Measurements from ENCODE around the gene SLC25A25. TPM values are rescaled to one million over a fixed set of nuclear protein-coding genes. Genes with fewer than 3 reads are reported as not detected.

SLC25A25 gene
- total and polyA plus RNA-seq, 4 donors: 10.5 to 32.6 (median 24.5) TPM

DNA sequence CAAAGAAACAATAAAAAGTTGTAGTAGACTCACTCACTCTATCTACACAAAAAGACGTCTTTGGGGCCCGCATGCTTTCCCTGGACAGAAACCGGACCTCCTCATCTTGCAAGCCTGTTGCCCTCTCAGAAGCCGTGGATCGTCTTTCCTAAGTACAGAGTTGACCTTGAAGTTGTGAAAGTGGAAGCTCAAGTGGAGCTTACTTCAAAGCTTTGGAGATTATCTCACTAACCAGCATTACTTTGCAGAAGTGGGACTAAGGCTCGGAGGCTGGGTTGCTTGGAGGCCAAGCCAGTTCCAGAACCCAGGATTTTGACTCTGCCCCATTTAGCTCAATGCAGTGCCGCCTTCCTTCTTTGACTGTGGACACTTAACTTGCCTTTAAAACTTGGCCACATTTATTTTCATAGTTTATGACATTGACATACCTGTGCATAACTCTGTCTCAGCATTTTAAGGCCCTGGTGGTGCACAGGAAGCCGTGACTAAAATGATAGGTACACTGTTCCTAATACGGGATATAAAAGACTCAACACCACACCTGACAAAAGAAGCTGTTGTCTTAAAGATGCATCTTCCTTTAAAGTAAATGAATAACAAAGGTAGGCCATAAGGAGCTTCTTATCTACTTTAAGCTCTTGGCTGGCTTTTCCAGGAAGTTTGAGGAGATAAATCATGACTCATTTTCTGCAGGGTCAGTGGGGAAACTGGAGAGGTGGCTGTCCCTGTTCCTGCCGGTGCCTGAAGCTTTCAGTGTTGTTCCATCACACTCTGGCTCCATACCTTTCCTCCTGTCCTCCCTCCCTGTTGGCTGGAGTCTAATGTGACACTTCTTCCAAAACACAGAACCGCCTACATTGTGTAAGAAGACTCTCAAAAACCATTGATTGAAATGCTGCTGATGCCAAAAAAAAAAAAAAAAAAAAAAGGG, 10.7 kb downstream of the SLC25A25 start:
- H3K9ac ChIP-seq (ENCODE audit: insufficient read depth in 1 of 2, low read length in 2 of 2): no peak overlapping the region
- WGBS, 2 donors: 40 to 45% methylated on average over 11 of the region's 11 CpGs
- peak; percentile 30 for ATAC-seq (ENCODE audit: insufficient read depth, low FRiP score)

DNA sequence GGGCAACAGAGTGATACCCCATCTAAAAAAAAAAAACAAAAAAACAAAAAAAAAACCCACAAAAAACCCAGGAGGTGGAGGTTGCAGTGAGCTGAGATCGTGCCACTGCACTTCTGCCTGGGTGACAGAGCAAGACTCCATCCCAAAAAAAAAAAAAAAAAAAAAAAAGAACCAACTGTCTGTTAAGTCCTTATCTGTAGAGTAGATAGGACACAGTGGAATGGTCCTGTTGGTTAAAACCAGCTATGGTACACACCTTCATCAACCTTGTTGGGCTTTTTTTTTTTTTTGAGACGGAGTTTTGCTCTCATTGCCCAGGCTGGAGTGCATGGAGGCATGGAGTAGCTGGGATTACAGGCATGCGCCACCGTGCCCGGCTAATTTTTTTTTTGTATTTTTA, 12.2 kb downstream of the SLC25A25 start:
- ATAC-seq (ENCODE audit: insufficient read depth, low FRiP score): no peak
- Histone ChIP-seq H3K36me3 (ENCODE audit: control insufficient read depth in 4 of 4, insufficient read depth in 4 of 4, low read length in 4 of 4) (peaks cover 0 to 2% (median 0%) of the 10 kb centered on the region in 4 donors), H3K9me3 (ENCODE audit: control insufficient read depth in 4 of 4, insufficient read depth in 3 of 4, low read length in 3 of 4) (no peaks in the 10 kb centered on the region), H3K27me3 (ENCODE audit: control insufficient read depth in 3 of 3, insufficient read depth in 3 of 3, low read length in 2 of 3) (no peaks in the 10 kb centered on the region), H3K4me1 (ENCODE audit: control insufficient read depth in 5 of 5, insufficient read depth in 5 of 5, low read length in 5 of 5) (peaks cover 12 to 40% (median 18%) of the 10 kb centered on the region in 5 donors), H3K9ac (ENCODE audit: insufficient read depth in 1 of 2, low read length in 2 of 2) (no peak overlapping the region), H3K27ac (ENCODE audit: low read depth in 1 of 2, low read length in 1 of 2) (no peak overlapping the region), H3K4me3 (no peak overlapping the region)
- TF ChIP-seq, protein P1, sequence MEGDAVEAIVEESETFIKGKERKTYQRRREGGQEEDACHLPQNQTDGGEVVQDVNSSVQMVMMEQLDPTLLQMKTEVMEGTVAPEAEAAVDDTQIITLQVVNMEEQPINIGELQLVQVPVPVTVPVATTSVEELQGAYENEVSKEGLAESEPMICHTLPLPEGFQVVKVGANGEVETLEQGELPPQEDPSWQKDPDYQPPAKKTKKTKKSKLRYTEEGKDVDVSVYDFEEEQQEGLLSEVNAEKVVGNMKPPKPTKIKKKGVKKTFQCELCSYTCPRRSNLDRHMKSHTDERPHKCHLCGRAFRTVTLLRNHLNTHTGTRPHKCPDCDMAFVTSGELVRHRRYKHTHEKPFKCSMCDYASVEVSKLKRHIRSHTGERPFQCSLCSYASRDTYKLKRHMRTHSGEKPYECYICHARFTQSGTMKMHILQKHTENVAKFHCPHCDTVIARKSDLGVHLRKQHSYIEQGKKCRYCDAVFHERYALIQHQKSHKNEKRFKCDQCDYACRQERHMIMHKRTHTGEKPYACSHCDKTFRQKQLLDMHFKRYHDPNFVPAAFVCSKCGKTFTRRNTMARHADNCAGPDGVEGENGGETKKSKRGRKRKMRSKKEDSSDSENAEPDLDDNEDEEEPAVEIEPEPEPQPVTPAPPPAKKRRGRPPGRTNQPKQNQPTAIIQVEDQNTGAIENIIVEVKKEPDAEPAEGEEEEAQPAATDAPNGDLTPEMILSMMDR (IDR thresholded peaks at IDR 0.05; ENCODE audit: control extremely low read depth, extremely low read depth): no peak
- no peak for DNase-seq
- 96 to 97% methylated on average over 5 of the region's 5 CpGs for WGBS, 2 donors

More for the DNA sequence above, 10.7 kb downstream of the SLC25A25 start:
- Histone ChIP-seq H3K36me3 (ENCODE audit: control insufficient read depth in 4 of 4, insufficient read depth in 4 of 4, low read length in 4 of 4) (peaks cover 0 to 2% (median 0%) of the 10 kb centered on the region in 4 donors), H3K4me3 (no peak overlapping the region), H3K4me1 (ENCODE audit: control insufficient read depth in 5 of 5, insufficient read depth in 5 of 5, low read length in 5 of 5) (peaks cover 14 to 43% (median 18%) of the 10 kb centered on the region in 5 donors), H3K9me3 (ENCODE audit: control insufficient read depth in 4 of 4, insufficient read depth in 3 of 4, low read length in 3 of 4) (no peaks in the 10 kb centered on the region), H3K27ac (ENCODE audit: low read depth in 1 of 2, low read length in 1 of 2) (peak overlapping the region in 1 of 2 donors; percentile 84), H3K27me3 (ENCODE audit: control insufficient read depth in 3 of 3, insufficient read depth in 3 of 3, low read length in 2 of 3) (no peaks in the 10 kb centered on the region)
- peak in 1 of 3 donors; percentile 69 for DNase-seq
- TF ChIP-seq, protein P1 (IDR thresholded peaks at IDR 0.05; ENCODE audit: control extremely low read depth, extremely low read depth): no peak

DNA sequence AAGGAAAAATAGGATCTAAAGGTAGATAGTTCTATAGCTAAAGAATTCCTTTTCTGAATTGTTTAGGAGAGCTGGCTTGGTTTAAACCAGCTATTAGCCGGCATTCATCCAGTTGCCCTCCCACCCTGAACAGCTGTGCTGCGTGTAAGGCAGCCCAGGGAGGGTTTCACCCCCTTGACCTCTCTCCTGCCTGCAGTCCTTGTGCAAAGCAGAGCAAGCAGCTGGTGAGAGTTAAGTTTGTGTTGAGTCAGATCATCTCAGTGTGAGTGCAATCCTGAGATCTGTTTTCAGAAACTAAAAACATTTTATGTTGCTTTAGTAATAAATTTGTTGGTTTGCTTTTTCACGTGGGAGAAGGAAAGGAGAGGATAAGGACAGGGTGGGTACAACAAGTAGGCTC, 13.0 kb downstream of the SLC25A25 start:
- H3K27me3 ChIP-seq (ENCODE audit: control insufficient read depth in 3 of 3, insufficient read depth in 3 of 3, low read length in 2 of 3): no peaks in the 10 kb centered on the region
- peaks cover 0 to 2% (median 0%) of the 10 kb centered on the region in 4 donors for H3K36me3 ChIP-seq (ENCODE audit: control insufficient read depth in 4 of 4, insufficient read depth in 4 of 4, low read length in 4 of 4)
- H3K27ac ChIP-seq (ENCODE audit: low read depth in 1 of 2, low read length in 1 of 2): peak overlapping the region in 1 of 2 donors; percentile 56
- H3K9me3 ChIP-seq (ENCODE audit: control insufficient read depth in 4 of 4, insufficient read depth in 3 of 4, low read length in 3 of 4): no peaks in the 10 kb centered on the region
- 63 to 81% methylated on average over 3 of the region's 3 CpGs for WGBS, 2 donors
- peak overlapping the region in 1 of 2 donors; percentile 38 for H3K9ac ChIP-seq (ENCODE audit: insufficient read depth in 1 of 2, low read length in 2 of 2)
- H3K4me3 ChIP-seq: no peak overlapping the region
- TF ChIP-seq, protein P1 (IDR thresholded peaks at IDR 0.05; ENCODE audit: control extremely low read depth, extremely low read depth): no peak
- DNase-seq (peak; percentile 88 to 95 (median 93)), ATAC-seq (ENCODE audit: insufficient read depth, low FRiP score) (peak; percentile 48)
- H3K4me1 ChIP-seq (ENCODE audit: control insufficient read depth in 5 of 5, insufficient read depth in 5 of 5, low read length in 5 of 5): peaks cover 12 to 40% (median 18%) of the 10 kb centered on the region in 5 donors

Measured in lung (tissue), 12 donors.